VCaP (cell line): ENCODE measurements around the gene PAPPA.

Source experiments
- H3K27ac ChIP-seq: fragments of 450-650 bp; 2 replicates; pipeline ENCODE4 v1.5.1; 2017
- TF ChIP-seq, protein P1 (sequence below): fragments of 450-650 bp; conservative IDR thresholded peaks from 2 replicates; pipeline ENCODE4 v1.5.1; 2017; ENCODE audit warnings: mild to moderate bottlenecking, moderate library complexity

Gene PAPPA

GRCh38 chr9:116160676-116161571, 7.3 kb downstream of the PAPPA start:
- H3K27ac ChIP-seq, result no peak overlapping the region
- TF ChIP-seq, protein P1, sequence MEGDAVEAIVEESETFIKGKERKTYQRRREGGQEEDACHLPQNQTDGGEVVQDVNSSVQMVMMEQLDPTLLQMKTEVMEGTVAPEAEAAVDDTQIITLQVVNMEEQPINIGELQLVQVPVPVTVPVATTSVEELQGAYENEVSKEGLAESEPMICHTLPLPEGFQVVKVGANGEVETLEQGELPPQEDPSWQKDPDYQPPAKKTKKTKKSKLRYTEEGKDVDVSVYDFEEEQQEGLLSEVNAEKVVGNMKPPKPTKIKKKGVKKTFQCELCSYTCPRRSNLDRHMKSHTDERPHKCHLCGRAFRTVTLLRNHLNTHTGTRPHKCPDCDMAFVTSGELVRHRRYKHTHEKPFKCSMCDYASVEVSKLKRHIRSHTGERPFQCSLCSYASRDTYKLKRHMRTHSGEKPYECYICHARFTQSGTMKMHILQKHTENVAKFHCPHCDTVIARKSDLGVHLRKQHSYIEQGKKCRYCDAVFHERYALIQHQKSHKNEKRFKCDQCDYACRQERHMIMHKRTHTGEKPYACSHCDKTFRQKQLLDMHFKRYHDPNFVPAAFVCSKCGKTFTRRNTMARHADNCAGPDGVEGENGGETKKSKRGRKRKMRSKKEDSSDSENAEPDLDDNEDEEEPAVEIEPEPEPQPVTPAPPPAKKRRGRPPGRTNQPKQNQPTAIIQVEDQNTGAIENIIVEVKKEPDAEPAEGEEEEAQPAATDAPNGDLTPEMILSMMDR, result no peak

DNA sequence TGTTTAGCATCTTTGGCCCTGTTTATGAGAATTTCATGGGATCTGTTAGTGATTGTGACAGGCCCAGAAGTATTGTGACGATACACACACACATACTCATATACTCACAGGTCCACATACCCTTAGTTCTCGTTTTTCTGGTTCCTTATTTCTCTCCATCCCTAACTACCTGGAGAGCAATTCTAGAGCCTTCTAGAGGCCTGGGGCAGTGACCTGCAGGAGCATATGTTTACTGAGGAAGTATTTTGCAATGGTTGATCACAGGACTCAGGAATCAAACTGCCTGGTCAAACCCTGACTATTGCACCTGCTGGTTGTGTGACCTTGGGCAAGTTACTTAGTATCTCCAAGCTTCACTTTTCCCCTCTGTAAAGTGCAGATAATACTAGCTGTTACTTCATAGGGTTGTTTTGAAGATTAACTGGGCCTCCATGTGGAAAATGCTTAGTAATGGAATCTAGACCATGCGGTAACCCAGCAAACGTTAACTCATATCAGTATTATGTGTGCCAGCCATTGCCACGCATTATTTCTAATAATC, 8.7 kb downstream of the PAPPA start:
- TF ChIP-seq, protein P1, result no peak
- no peak overlapping the region for H3K27ac ChIP-seq

DNA sequence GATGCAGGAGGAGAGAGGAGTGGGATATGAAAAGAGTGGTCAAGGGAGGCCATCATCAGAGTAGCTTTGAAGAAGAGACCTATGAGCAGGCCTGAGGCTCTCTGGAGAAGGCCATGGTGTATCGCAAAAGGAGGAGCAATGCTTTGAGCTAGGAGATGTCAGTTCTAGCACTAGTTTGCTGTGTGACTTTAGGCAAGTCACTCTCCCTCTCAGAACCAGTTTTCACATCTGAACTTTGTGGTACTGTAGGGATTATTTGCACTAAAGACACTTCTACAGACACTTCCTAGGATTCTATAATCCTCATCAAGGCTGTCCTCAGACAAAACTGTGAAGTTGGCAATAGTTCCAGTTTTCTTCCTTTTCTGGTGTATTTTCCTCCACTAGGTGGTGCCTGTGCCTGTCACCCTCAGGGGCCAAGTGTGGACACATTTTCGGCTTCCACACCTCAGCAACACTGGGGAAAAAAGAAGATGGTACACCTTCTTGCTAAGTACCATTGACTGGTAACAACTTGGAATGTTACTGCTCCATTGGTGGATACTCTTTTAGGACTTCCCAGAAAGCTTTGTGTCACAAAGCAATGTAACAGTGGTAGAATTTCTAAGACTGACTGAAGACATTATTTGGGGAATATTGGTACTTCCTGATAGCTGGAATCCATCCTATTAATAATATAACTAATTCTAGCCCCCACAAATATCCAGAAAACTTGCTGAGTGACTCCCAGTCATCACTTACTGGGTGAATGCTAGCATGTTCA, 9.9 kb downstream of the PAPPA start:
- TF ChIP-seq, protein P1, result peak; percentile 84
- no peak overlapping the region for H3K27ac ChIP-seq

DNA sequence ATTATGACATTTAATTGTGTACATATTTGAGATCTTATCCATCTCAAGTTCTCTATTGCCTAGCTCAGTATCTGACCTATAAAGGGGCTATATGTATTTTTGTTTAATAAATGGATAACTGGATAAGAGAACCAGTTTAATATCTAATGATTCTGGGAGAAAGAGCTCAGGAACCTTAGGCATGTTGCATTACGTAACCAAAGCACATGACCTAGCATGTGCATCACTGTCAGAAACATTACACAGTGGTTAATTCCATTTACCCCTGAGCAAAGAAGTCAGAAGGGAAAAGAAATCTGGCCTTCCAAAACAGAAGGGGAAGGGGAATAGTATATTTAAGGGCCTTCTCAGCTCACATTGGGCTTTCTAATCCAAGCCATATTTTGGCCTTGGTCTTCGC, 12.3 kb downstream of the PAPPA start:
- H3K27ac ChIP-seq, result no peak overlapping the region
- TF ChIP-seq, protein P1, result no peak

- TF ChIP-seq, protein P1, result no peak
- no peak overlapping the region for H3K27ac ChIP-seq
Observed at GRCh38 chr9:116166713-116167112, 13.1 kb downstream of the PAPPA start.

- TF ChIP-seq, protein P1, result no peak
- no peak overlapping the region for H3K27ac ChIP-seq
Observed at GRCh38 chr9:116168231-116168630, 14.6 kb downstream of the PAPPA start.

GRCh38 chr9:116172216-116172615, 18.6 kb downstream of the PAPPA start:
- no peak overlapping the region for H3K27ac ChIP-seq
- TF ChIP-seq, protein P1, result no peak
